Occipital lobe (tissue), 2 donors: ENCODE measurements around the gene PPP3CA. TPM values are rescaled to one million over a fixed set of nuclear protein-coding genes. Genes with fewer than 3 reads are reported as not detected.
"Not testable (repeated sequence)": the region's sequence is repeated elsewhere in the genome, so short reads cannot be mapped to it uniquely, and the experiment has no call there.

Source experiments
- DNase-seq: peaks from one replicate; lab custom pipeline; 2025; lab: John Stamatoyannopoulos, UW
- total RNA-seq: library from RNA; depleted of rRNA; stranded (reverse); fragments of >200 nt; gene quantifications from one replicate; pipeline ENCODE4 v1.2.3, GENCODE V29; 2014

PPP3CA gene
- total RNA-seq, 1 donor from 2014 or later = 159 TPM

DNA sequence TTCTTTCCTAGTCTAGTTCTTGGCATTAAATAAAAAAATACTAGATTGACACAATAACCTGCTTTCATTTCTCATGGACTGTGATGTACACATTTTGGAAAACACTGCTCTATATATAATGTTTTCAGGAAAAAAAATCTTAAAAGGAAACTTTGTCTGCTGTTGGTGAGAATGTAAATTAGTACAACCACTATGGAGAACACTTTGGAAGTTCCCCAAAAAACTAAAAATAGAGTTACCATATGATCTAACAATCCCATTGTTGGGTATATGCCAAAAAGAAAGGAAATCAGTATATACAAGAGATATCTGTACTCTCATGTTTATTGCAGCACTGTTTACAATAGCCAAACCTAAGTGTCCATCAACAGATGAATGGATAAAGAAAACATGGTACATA, 202.3 kb downstream of the PPP3CA start:
- no peak for DNase-seq

DNA sequence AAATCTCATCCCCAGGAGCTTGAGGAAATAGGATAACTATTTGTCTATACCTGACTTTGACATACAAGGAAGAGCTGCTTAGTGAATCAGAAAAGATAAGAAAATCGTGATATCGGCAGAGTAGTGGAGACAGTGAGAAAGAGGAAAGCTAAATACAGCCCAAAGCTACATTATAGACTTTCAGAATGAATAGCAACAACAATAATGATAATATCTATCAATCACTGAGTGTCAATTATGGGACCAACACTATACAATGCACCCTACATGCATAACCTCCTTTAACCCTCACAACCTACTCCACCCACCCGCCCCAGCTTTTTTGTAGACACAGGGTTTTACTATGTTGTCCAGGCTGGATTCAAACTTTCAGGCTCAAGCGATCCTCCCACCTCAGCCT, 205.1 kb downstream of the PPP3CA start:
- DNase-seq = no peak

DNA sequence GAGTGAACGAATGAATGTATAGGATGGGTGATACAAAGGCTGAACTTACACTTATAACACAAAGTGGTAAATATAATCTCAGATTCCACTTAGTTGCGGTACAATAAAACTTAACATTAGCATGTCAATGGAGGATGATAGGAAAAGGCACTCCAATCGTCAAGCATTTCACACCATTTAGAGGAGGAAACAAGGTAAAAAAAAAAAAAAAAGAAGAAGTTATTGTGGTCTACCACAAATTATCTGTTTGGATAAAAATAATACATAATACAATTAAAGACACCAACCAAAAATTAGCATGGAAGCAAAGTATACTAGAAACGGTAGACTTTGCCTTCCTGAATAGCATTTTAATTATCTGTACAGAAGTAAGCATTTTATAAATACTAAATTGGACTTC, 205.5 kb downstream of the PPP3CA start:
- DNase-seq = no peak

DNA sequence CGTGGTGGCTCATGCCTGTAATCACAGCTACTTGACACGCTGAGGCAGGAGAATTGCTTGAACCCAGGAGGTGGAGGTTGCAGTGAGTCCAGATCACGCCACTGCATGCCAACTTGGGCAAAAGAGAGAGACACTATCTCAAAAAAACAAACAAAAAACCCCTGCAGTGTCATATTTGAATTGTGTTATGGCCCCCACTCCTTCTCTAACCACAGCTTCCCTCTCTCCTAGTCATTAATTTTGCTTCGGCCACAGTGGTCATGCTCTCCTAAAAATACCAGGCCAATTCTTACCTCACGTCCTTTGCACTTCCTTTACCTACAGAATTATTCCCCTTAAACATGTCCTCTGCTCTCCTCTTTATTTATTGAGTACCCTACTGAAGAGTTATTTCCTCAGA, 206.1 kb downstream of the PPP3CA start:
- no peak for DNase-seq

DNA sequence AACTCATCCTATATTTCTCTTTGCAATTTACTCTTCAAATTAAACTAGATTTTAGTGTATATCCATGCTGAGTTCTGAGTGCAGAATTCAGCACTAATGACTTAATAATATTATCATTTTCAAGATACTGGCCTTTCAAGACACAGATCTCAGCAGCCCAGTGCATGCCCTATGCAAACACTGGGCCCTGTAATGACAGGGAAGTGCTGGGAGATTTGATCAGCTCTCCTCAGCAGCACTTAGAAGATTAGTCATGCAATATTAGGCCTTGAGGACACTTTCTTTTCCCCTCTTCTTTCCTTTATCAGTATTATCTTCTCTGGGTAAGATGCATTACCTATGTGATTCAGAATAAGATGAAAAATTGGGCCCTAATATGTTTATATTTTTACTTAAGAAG, 207.1 kb downstream of the PPP3CA start:
- no peak for DNase-seq

DNA sequence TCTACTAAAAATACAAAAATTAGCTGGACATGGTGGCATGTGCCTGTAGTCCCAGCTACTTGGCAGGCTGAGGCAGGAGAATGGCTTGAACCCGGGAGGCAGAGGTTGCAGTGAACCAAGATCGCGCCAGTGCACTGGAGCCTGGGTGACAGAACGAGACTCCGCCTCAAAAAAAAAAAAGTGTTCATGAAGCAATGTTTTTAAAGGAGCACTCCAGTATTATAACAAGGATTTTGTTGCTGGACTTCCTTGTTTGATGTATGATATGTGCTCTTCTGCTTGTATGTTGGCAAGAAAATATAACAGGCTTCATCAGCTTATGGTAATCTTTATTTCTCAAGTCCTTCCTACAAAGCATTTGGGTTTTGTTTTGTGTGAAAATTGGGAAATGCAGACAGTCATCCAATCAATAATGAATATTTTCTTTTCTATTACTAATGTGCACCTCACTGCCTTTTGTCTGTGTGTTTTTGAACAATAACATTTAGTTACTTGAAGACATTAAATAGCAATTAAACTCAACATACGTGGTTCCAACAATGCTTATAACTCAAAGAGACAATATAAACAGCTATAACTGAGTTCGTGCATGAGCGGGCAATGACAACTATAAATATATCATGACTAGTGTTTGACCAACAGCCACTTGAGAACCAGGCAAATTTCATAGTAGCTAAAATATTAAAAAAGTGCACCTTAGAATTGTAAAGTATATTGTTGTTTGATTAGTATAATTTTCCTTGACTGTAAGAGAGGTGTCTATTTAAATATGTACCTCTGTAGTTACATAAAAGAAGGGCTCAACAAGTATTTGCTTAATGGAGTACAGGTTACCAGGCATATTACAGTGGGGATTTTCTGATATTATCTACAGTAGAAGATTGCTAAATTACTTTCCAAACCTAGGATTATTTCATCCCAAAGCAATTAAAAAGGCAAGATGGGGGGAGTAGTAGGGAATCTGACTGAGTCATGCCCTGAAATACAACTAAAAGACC, 210.7 kb downstream of the PPP3CA start:
- no peak for DNase-seq

DNA sequence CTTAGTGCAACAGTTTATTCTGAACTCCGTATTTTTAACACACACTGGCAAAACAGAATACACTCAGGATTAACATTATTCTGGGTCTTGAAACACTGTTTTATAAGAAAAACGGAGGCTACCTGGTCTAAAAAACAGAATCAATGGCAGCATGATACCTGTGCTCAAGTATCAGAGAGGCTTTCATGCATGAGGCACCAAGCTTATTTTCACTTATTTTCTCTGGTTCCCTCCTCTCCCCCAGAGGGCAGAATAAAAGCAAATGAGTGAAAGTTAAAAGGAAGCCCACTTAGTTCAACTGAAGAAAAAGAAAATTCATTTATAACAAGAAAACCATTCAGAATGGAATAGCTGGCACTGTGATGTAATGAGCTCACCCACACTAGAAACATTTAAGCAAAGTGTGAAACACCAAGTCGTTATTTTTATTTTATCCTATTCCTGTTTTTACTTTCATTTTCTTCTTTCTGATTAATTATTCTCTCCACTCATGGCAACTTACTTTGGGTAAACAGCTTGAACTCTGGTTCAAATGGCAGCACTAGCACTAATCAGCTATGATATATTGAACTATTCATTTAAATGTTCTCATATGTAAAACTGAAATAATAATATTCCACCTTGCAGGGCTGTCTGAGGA, 211.8 kb downstream of the PPP3CA start:
- no peak for DNase-seq

DNA sequence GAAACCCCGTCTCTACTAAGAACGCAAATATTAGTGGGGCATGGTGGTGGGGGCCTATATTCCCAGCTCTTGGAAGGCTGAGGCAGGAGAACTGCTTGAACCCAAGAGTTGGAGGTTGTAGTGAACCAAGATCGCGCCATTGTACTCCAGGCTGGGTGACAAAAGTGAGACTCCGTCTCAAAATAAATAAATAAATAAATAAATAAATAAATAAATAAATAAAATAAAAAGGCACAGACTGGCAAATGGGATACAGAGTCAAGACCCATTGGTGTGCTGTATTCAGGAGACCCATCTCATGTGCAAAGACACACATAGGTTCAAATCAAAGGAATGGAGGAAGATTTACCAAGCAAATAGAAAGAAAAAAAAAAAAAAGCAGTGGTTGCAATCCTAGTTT, 216.3 kb downstream of the PPP3CA start:
- DNase-seq = not testable (repeated sequence)

DNA sequence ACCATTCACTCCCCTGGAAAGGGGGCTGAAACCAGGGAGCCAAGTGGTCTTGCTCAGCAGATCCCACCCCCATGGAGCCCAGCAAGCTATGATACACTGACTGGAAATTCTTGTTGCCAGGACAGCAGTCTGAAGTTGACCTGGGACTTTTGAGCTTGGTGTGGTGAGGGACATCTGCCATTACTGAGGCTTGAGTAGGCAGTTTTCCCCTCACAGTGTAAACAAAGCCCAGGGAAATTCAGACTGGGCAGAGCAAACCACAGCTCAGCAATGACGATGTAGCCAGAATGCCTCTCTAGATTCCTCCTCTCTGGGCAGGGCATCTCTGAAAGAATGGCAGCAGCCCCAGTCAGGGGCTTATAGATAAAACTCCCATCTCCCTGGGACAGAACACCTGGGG, 218.4 kb downstream of the PPP3CA start:
- DNase-seq = not testable (repeated sequence)

DNA sequence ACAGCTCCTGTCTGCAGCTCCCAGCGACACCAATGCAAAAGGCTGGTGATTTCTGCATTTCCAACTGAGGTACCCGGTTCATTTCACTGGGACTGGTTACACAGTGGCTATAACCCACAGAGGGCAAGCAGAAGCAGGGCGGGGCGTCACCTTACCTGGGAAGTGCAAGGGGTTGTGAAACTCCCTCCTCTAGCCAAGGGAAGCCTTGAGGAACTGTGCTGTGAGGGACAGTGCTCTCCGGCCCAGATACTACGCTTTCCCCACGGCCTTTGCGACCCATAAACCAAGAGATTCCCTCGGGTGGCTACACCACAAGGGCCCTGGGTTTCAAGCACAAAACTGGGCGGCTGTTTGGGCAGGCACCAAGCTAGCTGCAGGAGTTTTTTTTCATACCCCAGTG, 218.9 kb downstream of the PPP3CA start:
- no peak for DNase-seq

DNA sequence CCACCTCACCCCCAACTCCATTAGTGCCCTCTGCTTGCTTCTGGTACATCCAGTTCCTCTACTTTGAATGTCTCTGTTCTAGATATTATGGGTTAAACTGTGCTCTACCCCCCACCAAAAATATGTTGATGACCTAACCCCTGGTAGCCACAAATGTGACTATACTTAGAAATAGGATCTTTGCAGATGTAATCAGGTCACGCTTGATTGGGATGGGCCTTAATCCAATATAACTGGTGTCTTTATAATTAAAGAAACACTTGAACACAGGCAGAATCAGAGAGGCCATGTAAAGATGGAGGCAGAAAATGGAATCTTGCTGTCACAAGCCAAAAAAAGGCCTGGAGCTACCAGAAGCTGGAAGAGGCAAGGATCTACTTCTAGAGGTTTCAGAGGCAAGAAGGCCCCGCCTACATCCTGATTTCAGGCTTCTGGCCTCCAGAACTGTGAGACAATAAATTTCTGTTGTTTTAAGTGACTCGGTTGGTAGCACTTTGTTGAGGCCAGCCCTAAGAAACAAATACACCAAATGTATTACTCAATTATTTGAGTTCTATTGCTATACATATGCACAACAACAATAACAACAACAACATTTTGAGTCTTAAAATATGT, 220.0 kb downstream of the PPP3CA start:
- DNase-seq = no peak

DNA sequence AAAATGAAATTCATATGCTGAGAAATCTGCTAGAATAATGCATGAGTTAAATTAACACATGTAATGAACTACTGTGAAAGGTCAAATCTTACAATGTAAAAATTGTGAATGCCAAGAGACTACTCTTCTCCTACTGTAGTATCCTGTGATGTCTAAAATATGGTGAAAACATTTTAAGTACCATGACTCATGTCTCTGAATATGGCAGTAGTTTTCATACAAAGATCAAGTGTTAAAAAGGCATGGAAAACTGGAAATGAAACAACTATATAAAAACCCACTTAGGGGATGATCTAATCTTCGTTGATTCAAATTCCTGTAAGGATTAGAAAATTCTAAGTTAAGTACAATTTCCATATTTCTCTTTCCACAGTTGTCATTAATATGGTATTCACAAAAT, 221.3 kb downstream of the PPP3CA start:
- no peak for DNase-seq

DNA sequence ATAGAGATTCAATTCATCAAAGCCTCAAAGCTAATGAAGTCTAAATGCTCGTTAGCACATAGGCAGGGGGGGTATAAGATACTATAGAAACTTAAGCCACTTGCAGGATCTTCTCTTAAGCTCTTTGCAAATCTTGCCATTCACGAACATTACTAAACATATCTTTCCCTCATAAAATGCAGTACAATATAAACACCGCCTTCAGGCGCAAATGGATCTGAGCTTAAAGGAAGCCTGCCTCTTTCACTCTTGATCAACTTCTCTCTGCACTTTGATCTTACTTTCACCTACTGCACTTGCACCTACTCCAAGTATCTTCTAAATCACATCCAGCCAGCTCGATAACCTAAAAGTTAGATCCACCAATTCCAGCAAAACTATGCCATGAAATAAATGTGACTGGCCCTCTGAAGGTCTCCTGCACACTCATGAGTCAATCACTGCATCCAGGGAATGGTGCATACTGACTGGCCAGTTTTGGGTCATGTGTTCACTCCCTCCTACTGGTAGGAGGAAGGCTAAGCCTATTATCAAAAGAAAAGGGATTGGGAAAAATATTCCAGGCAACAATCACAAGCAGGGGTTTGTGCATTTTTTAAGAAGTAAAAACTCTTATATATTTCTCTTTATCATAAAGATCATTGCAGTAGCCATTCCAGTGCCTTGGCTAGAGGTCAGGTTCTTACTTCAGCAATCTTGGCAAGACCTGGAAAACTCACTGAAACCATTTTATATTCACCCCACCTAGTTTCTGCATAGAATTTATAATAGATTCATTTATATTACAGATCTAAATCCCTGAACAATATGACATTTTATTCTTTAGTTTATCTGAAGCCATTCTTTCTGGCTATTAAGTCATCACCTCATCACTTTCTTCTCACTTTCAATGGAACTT, 222.0 kb downstream of the PPP3CA start:
- DNase-seq = no peak

DNA sequence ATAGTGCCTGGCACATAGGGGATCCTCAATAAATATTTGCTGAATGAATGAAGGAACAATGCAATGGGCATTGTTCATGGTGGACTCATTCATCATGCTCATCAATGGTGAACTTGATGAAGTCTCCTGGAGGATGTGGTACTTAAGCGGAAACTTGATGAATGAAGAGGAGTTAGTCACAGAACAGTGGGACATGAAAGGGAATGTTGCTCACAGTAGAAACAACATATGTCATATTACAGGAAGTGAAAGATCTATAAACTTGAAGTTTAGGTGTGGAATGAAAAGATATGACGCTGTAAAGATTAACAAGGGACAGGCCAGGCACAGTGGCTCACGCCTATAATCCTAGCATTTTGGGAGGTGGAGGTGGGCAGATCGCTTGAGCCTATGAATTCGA, 224.1 kb downstream of the PPP3CA start:
- no peak for DNase-seq

DNA sequence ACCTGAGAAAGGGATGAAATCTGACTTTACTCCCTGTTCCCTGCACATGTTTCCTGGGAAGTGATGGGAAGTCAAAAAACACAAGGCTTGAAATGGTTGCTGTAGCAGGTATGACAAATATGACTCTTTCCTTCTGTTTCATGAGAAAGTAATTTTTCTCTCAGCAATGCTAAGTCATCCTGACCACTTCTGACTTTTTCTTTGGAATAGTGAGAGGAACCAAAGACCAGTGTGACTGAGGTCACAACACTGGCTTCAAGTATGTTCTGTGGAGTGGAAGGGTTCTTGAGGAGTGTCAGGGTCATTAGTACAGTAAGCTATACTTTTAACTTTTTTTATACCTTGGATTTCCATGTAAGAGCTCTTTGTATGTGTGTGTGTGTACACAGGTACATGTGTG, 225.3 kb downstream of the PPP3CA start:
- DNase-seq = no peak

DNA sequence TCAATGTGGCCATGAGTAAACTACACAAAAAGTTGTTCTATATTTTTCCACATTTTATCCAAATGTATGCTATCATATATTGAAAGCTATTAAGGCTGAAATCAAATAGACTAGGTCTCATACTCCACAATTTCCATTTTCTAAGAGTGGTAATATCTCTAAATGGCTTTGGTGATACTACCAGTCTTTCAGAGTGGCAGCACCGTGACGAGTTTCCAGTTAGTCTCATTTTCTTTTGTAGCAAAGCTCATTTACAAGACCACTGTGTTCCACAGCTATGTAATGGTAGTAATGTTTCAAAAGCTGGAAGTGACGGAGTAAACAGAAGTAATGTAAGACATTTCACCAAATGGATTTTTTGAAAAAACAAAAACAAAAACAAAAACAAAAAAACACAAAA, 228.2 kb downstream of the PPP3CA start:
- no peak for DNase-seq

DNA sequence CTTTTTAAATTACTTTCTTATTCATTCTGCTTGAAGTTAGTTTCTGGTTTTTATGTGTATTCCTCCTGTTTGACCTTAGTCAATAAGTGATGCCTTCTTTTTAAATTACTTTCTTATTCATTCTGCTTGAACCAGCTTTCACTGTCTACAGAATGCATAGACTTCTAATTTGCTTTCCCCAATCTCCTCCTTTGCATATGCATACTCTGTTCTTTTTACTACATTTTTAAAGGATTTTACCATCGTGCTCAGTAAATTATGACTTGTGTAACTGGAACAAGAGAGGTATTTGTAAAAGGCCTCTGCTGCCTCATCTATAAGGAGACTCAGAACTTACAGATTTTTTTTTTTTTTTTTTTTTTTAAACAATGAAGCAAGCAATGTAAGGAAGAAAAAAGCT, 228.7 kb downstream of the PPP3CA start:
- DNase-seq = no peak

DNA sequence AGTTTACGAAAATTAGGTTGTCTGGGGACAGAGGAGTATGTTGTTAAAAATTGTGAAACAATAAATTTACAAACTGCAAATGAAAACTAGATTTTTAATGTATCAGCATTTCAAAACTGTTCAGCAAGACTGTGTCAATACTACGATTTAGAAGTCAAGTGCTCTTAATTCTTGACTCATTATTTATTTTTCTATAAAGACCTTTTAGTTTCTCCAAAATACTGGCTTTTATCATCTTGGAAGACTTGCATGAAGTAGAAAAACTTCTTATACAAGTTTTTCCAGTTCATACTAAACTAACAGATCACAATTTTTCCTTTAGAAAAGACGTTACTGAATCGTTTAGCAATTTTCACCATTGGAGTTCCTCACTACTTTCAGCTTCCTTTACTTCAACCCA, 231.4 kb downstream of the PPP3CA start:
- no peak for DNase-seq

DNA sequence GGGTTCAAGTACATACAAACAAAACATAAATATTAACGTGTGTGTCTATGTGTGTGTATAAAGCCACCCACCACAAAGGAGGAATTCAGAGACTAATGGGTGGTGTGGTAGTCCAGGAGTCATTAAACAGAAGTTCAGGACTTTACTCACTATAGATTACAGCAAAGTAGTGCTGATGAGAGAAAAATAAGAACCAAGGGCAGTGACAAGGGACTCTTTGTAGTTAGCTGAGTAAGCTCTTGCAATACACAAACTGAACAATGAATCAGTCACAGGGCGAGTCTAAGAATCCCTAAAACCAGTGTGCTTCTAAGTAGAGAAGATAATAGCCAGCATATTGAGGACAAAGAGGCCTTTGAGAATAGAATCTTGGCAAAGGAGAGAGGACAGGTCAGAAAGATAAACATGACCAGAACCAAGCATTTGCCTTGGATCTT, 232.4 kb downstream of the PPP3CA start:
- no peak for DNase-seq

DNA sequence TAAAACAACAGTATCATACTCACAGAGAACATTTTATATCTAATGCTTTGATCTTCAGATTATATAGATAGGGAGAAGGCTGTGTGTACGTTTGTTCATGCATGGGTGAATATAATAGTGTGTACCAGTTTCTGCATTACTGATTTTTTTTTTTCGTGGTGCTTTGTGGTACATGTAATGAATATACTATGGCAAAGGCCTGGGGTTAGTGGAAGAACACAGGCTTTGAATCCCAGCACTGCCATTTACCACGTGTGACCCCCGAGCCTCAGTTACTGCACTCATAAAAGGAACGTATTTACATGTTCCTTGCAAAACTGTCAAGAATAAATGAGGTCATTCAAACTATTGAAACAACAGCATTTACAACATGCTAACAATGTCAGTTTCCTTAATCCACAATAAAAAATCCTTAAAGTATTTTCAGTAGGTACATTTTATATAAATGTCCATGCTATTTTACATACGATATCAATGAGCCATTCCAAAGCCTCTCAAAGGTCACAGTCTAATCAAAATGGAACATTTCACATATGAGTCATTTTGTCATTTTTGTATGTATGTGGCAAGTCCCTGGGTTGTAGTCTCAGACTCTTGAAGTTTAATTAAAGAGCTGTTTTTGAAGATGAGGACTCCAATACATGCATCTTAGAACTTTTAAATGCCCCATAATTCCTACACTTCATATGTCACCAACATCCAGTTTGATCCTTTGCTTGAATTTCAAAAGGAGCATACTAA, 242.8 kb downstream of the PPP3CA start:
- DNase-seq = no peak
